Duodenal mucosa (tissue), 2 donors: ENCODE measurements around the gene CYFIP2.

Experiments used
- H3K27ac ChIP-seq: one replicate; pipeline ENCODE4 v1.7.0; 2013; ENCODE audit warnings: low read depth, low read length
- H3K27me3 ChIP-seq, 2 donors: one replicate each; pipeline ENCODE4 v1.7.0; 2013; ENCODE audit warnings: low read length in 2 of 2, control low read depth in 1 of 2; ENCODE audit not compliant: insufficient read depth in 2 of 2, control insufficient read depth in 1 of 2
- H3K36me3 ChIP-seq, 2 donors: one replicate each; pipeline ENCODE4 v1.7.0; 2013; ENCODE audit warnings: low read length in 2 of 2, control low read depth in 1 of 2; ENCODE audit not compliant: insufficient read depth in 2 of 2, control insufficient read depth in 1 of 2
- H3K4me1 ChIP-seq, 2 donors: one replicate each; pipeline ENCODE4 v1.7.0; 2013; ENCODE audit warnings: low read length in 2 of 2, control low read depth in 1 of 2; ENCODE audit not compliant: insufficient read depth in 2 of 2, control insufficient read depth in 1 of 2
- H3K4me3 ChIP-seq, 2 donors: one replicate each; pipeline ENCODE4 v1.7.0; 2013; ENCODE audit warnings: low read length in 2 of 2, low read depth in 1 of 2
- H3K9ac ChIP-seq, 2 donors: one replicate each; pipeline ENCODE4 v1.7.0; 2013; ENCODE audit warnings: low read length in 2 of 2, low read depth in 1 of 2
- H3K9me3 ChIP-seq, 2 donors: one replicate each; pipeline ENCODE4 v1.7.0; 2013; ENCODE audit warnings: low read length in 2 of 2, control low read depth in 1 of 2; ENCODE audit not compliant: control insufficient read depth in 1 of 2

CYFIP2 gene

DNA sequence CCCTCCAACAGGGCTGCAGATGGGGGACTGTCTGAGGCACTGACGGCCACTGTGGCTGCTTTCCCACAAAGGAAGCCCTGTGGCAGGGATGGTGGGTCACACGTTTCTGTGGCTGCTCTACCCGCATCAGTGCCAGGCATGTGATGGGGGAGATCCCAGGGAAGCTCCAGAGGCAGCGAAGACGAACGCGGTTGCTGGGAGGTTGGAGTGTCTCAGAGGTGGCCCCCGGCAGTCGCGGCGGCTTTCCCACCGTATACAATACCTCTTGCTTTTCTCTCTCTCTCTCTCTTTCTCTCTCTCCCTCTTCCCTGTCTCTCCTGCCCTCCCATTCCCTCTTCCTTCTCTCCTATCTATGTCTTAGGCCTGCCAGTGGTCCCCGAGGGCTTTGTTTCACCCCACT is 56.7 kb downstream of the CYFIP2 start:
- H3K36me3 ChIP-seq: peaks cover 5 to 11% of the 10 kb centered on the region in 2 donors
- no peaks in the 10 kb centered on the region for H3K27me3 ChIP-seq
- H3K9ac ChIP-seq: no peak overlapping the region
- H3K4me1 ChIP-seq: peaks cover 12 to 16% of the 10 kb centered on the region in 2 donors
- H3K9me3 ChIP-seq: no peaks in the 10 kb centered on the region
- no peak overlapping the region for H3K27ac ChIP-seq
- no peak overlapping the region for H3K4me3 ChIP-seq

GRCh38 chr5:157323107-157323706 is 57.3 kb downstream of the CYFIP2 start:
- no peak overlapping the region for H3K27ac ChIP-seq
- no peaks in the 10 kb centered on the region for H3K9me3 ChIP-seq
- peaks cover 12 to 21% of the 10 kb centered on the region in 2 donors for H3K4me1 ChIP-seq
- no peak overlapping the region for H3K9ac ChIP-seq
- peaks cover 5 to 11% of the 10 kb centered on the region in 2 donors for H3K36me3 ChIP-seq
- H3K27me3 ChIP-seq: no peaks in the 10 kb centered on the region
- no peak overlapping the region for H3K4me3 ChIP-seq

DNA sequence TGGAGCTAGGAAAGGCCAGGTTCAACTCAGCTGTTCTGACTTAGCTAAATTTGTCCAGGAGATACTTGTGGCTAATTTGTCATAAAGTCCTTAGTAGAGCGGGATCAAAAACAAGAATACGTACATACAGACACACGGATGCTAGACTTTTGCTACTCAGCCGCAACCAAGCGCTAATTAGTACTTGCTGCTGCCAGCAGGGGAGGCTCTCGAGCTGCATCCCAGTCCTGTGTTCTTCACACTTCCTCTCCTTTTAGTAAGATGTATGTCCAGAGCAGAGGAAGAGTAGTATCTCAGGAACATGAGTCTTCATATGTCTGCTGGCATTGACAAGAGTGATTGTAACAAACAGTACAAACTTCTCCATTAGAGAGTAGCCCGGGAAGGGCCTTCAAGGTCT is 58.3 kb downstream of the CYFIP2 start:
- Histone ChIP-seq H3K4me3 (no peak overlapping the region), H3K9me3 (no peaks in the 10 kb centered on the region), H3K27me3 (no peaks in the 10 kb centered on the region), H3K9ac (no peak overlapping the region), H3K36me3 (peaks cover 5 to 11% of the 10 kb centered on the region in 2 donors), H3K27ac (no peak overlapping the region), H3K4me1 (peaks cover 12 to 29% of the 10 kb centered on the region in 2 donors)

DNA sequence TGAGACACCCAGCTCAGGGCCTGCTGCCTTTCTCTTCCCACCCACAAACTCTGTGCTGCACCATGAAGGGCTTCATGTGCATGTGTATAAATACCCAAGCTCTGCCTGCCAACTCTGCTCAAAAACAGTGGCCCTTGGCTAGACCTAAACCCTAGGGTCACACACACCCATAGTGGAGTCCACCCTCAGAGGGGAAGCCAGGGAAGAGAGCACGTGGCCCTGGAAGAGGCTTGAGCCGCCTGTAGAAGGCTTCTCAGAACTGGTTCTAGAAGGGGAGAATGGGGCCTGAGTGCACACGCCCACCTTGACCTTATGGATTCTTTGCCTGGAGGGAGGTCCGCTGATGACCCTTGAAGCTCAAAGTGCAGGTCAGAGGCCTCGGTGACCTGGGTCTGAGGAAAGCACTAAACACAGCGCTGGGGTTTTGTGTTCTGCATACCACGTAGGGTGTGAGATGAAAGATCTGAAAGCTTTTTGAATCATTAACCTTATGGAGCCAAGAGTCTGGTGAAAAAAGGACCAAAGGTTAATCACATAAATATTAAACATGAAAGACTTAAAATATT is 60.6 kb downstream of the CYFIP2 start:
- no peaks in the 10 kb centered on the region for H3K9me3 ChIP-seq
- H3K4me3 ChIP-seq: peak overlapping the region in 1 of 2 donors; percentile 13
- H3K27me3 ChIP-seq: no peaks in the 10 kb centered on the region
- peaks cover 8 to 16% of the 10 kb centered on the region in 2 donors for H3K36me3 ChIP-seq
- H3K9ac ChIP-seq: no peak overlapping the region
- H3K4me1 ChIP-seq: peaks cover 12 to 29% of the 10 kb centered on the region in 2 donors
- no peak overlapping the region for H3K27ac ChIP-seq

- H3K9me3 ChIP-seq: no peaks in the 10 kb centered on the region
- H3K36me3 ChIP-seq: peaks cover 3 to 16% of the 10 kb centered on the region in 2 donors
- no peak overlapping the region for H3K27ac ChIP-seq
- peak overlapping the region in 1 of 2 donors; percentile 12 for H3K9ac ChIP-seq
- peaks cover 12 to 29% of the 10 kb centered on the region in 2 donors for H3K4me1 ChIP-seq
- peak overlapping the region; percentile 46 to 49 for H3K4me3 ChIP-seq
- no peaks in the 10 kb centered on the region for H3K27me3 ChIP-seq
These were observed 61.8 kb downstream of the CYFIP2 start for GRCh38 chr5:157327771-157328170.

DNA sequence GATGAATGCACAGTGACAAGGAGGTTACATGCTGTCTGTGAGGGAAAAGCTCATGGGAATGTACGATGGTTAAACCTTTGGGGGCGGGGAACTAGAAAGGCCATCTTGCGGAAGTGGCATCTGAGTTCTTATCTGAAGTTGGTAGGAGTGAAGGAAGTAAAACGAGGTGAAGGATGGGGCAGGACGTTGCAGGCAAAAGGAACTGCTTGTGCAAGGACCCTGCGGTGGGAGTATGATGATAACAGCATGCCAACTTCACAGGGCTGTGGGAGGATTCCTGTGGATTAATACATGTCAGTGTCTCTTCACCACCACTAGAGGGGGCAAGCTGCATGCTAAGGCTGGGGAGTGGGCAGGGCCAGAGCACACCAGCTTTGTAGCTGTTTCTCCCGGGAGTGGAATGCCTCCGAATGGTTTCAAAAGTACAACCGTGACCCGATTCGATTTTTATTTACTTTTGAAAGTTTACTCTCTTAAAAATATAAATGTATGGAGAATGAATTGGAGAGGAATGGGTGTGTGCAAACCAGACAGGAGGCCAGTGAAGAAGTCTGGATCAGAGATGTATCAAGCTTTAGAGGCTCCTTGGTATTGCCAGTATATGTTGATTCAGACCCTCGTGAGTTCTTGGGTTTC is 62.5 kb downstream of the CYFIP2 start:
- peak overlapping the region; percentile 46 to 49 for H3K4me3 ChIP-seq
- no peaks in the 10 kb centered on the region for H3K27me3 ChIP-seq
- no peaks in the 10 kb centered on the region for H3K9me3 ChIP-seq
- no peak overlapping the region for H3K27ac ChIP-seq
- peak overlapping the region in 1 of 2 donors; percentile 12 for H3K9ac ChIP-seq
- peaks cover 12 to 29% of the 10 kb centered on the region in 2 donors for H3K4me1 ChIP-seq
- H3K36me3 ChIP-seq: peaks cover 5 to 19% of the 10 kb centered on the region in 2 donors

GRCh38 chr5:157331807-157332206 is 65.9 kb downstream of the CYFIP2 start:
- Histone ChIP-seq H3K9me3 (no peaks in the 10 kb centered on the region), H3K9ac (no peak overlapping the region), H3K4me1 (peaks cover 3 to 16% of the 10 kb centered on the region in 2 donors), H3K36me3 (peaks cover 7 to 16% of the 10 kb centered on the region in 2 donors), H3K27ac (no peak overlapping the region), H3K27me3 (no peaks in the 10 kb centered on the region), H3K4me3 (no peak overlapping the region)

DNA sequence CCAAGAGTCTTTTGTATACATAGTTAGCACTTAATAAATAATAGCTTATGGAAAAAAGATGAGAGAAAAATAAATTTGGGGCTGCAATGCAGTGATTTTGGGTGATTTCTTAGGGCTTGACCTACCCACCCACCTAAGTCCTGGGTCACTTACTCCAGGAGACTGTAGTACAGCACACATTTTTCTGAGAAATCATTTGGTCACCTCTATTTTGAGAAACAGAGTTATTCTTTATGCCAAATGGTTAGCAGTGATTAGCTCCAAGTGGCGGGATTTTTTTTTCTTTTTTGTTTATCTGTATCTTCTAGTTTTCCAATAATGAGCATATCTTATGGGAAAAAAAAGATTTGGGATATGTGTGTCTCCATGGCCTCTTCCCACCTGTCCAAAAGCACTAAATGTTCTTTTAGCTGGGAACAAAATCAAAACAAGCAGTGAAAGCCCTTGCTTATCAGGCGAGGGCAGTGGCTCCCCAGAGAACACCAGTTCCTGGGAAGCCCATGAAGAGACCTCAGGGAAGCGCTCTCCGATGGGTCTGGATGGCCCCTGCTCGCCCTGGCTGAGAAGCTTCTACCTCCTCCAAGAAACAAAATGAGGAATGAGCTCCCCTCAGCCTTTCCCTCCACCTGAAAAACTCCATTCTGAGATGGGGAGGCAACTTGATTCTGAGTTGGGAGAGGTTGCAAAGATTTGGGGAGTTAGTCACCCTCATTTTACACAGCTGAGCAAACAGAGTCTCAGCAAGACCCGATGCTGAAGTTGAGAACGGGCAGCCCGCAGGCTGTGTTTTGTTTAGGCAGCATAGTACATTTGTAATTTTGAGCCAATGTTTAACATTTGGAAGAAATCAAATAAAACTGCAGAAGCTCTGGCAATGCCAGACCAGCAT is 69.9 kb downstream of the CYFIP2 start:
- no peaks in the 10 kb centered on the region for H3K27me3 ChIP-seq
- no peaks in the 10 kb centered on the region for H3K9me3 ChIP-seq
- no peak overlapping the region for H3K4me3 ChIP-seq
- H3K4me1 ChIP-seq: no peaks in the 10 kb centered on the region
- H3K27ac ChIP-seq: no peak overlapping the region
- no peak overlapping the region for H3K9ac ChIP-seq
- peaks cover 8 to 12% of the 10 kb centered on the region in 2 donors for H3K36me3 ChIP-seq

DNA sequence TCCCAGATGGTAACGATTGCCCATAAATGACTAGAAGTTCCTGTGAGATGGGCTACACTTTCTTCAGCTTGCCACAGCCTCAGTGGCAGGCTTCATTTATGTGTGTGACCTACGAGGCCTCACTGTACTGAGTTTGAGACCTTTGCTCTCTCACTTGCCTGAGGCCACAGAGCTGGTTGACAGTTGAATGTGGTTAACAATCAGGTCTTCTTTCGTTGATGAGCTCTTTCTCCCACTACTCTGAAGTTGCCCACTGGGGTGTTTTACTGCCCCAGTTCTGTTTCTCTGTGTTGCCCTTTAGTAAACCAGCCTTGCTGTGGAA is 70.5 kb downstream of the CYFIP2 start:
- H3K27ac ChIP-seq: no peak overlapping the region
- no peaks in the 10 kb centered on the region for H3K27me3 ChIP-seq
- no peaks in the 10 kb centered on the region for H3K9me3 ChIP-seq
- H3K9ac ChIP-seq: no peak overlapping the region
- no peak overlapping the region for H3K4me3 ChIP-seq
- H3K4me1 ChIP-seq: no peaks in the 10 kb centered on the region
- H3K36me3 ChIP-seq: peaks cover 6 to 8% of the 10 kb centered on the region in 2 donors

GRCh38 chr5:157339409-157339808 is 73.5 kb downstream of the CYFIP2 start:
- Histone ChIP-seq H3K4me1 (no peaks in the 10 kb centered on the region), H3K9ac (no peak overlapping the region), H3K36me3 (peaks cover 0 to 3% of the 10 kb centered on the region in 2 donors), H3K4me3 (no peak overlapping the region), H3K27ac (no peak overlapping the region), H3K9me3 (no peaks in the 10 kb centered on the region), H3K27me3 (no peaks in the 10 kb centered on the region)
